Measurements from ENCODE around the gene NFXL1. TPM values are rescaled to one million over a fixed set of nuclear protein-coding genes. Genes with fewer than 3 reads are reported as not detected.
A peak's percentile ranks its signal among the peaks of the same experiment; 100 is the strongest.

NFXL1 gene
- total RNA-seq, 2 experiments from 2014 or later: 9.0 to 9.9 TPM

GRCh38 chr4:47836641-47837093 lies 77.7 kb downstream of the NFXL1 start:
- peak; percentile 39 for TF ChIP-seq CTCF (IDR thresholded peaks at IDR 0.05)
- H3K27ac Mint-ChIP-seq: peak overlapping the region; percentile 51
- ChIA-PET CTCF (interaction anchor here (0.8 to 1.1 kb wide), 5 partner anchors 9 to 288 kb away, joined by 3 to 5 read pairs (median 4); no protein-coding TSS in a partner anchor), POLR2A (interaction anchor here (0.5 to 1.7 kb wide), 2 partner anchors 78 to 263 kb away, joined by 3 to 7 read pairs; partner anchors contain the start of gene NFXL1)
- Histone ChIP-seq H3K36me3 (ENCODE audit: insufficient read depth, low read length) (no peaks in the 10 kb centered on the region), H3K4me3 (ENCODE audit: low read length) (peak overlapping the region; percentile 74), H3K27ac (ENCODE audit: low read depth in 1 of 2, low read length in 2 of 2) (no peak overlapping the region), H3K4me1 (ENCODE audit: insufficient read depth, low read length) (peaks cover 36% of the 10 kb centered on the region), H3K27me3 (ENCODE audit: control insufficient read depth in 1 of 2, insufficient read depth in 2 of 2, low read length in 2 of 2) (no peaks in the 10 kb centered on the region), H3K9me3 (ENCODE audit: control insufficient read depth in 1 of 2, insufficient read depth in 1 of 2, low read length in 2 of 2) (no peaks in the 10 kb centered on the region)
- intact Hi-C loops (cut with DNase I, micrococcal nuclease): loop anchor here in 1 of 2 experiments (5.0 kb wide), 1 partner anchor 139 kb away; no protein-coding TSS in a partner anchor
- no peaks in the 10 kb centered on the region for H3K9me3 Mint-ChIP-seq
- H3K36me3 Mint-ChIP-seq (ENCODE audit: low read depth): no peaks in the 10 kb centered on the region
- peaks cover 9% of the 10 kb centered on the region for H3K27me3 Mint-ChIP-seq
- peaks cover 37% of the 10 kb centered on the region for H3K4me1 Mint-ChIP-seq (ENCODE audit: low read depth)
- DNase-seq (peak; percentile 21 to 68 (median 45)), ATAC-seq (ENCODE audit: poor library complexity) (peak; percentile 68)
- peak overlapping the region; percentile 91 for H3K4me3 Mint-ChIP-seq

- Histone ChIP-seq H3K9me3 (ENCODE audit: control insufficient read depth in 1 of 2, insufficient read depth in 1 of 2, low read length in 2 of 2) (no peaks in the 10 kb centered on the region), H3K4me3 (ENCODE audit: low read length) (no peak overlapping the region), H3K36me3 (ENCODE audit: insufficient read depth, low read length) (no peaks in the 10 kb centered on the region), H3K27me3 (ENCODE audit: control insufficient read depth in 1 of 2, insufficient read depth in 2 of 2, low read length in 2 of 2) (no peaks in the 10 kb centered on the region), H3K4me1 (ENCODE audit: insufficient read depth, low read length) (peaks cover 36% of the 10 kb centered on the region), H3K27ac (ENCODE audit: low read depth in 1 of 2, low read length in 2 of 2) (no peak overlapping the region)
- H3K27me3 Mint-ChIP-seq: peaks cover 11% of the 10 kb centered on the region
- no peak for ATAC-seq (ENCODE audit: poor library complexity)
- peak overlapping the region; percentile 91 for H3K4me3 Mint-ChIP-seq
- H3K27ac Mint-ChIP-seq: no peak overlapping the region
- peaks cover 37% of the 10 kb centered on the region for H3K4me1 Mint-ChIP-seq (ENCODE audit: low read depth)
- H3K9me3 Mint-ChIP-seq: no peaks in the 10 kb centered on the region
- H3K36me3 Mint-ChIP-seq (ENCODE audit: low read depth): no peaks in the 10 kb centered on the region
- no peak for TF ChIP-seq CTCF (IDR thresholded peaks at IDR 0.05)
- no peak for DNase-seq
- ChIA-PET POLR2A (no interaction called here), CTCF (no interaction called here)
- intact Hi-C loops (cut with DNase I, micrococcal nuclease): loop anchor here in 1 of 2 experiments (5.0 kb wide), 1 partner anchor 138 kb away; no protein-coding TSS in a partner anchor
Observed at GRCh38 chr4:47835494-47835893, 78.9 kb downstream of the NFXL1 start.

- Histone ChIP-seq H3K36me3 (ENCODE audit: insufficient read depth, low read length) (no peaks in the 10 kb centered on the region), H3K9me3 (ENCODE audit: control insufficient read depth in 1 of 2, insufficient read depth in 1 of 2, low read length in 2 of 2) (no peaks in the 10 kb centered on the region), H3K4me1 (ENCODE audit: insufficient read depth, low read length) (peaks cover 20% of the 10 kb centered on the region), H3K4me3 (ENCODE audit: low read length) (no peak overlapping the region), H3K27ac (ENCODE audit: low read depth in 1 of 2, low read length in 2 of 2) (no peak overlapping the region), H3K27me3 (ENCODE audit: control insufficient read depth in 1 of 2, insufficient read depth in 2 of 2, low read length in 2 of 2) (no peaks in the 10 kb centered on the region)
- TF ChIP-seq CTCF (IDR thresholded peaks at IDR 0.05): no peak
- Mint-ChIP-seq H3K4me1 (ENCODE audit: low read depth) (peaks cover 27% of the 10 kb centered on the region), H3K4me3 (no peak overlapping the region), H3K36me3 (ENCODE audit: low read depth) (no peaks in the 10 kb centered on the region), H3K27me3 (peaks cover 16% of the 10 kb centered on the region), H3K27ac (no peak overlapping the region), H3K9me3 (no peaks in the 10 kb centered on the region)
- ATAC-seq (ENCODE audit: poor library complexity): no peak
- CTCF ChIA-PET: interaction anchor here (1.6 kb wide), 1 partner anchor 8 kb away, joined by 5 read pairs; no protein-coding TSS in a partner anchor
- POLR2A ChIA-PET: no interaction called here
- no peak for DNase-seq
- intact Hi-C loops (cut with DNase I, micrococcal nuclease): no loop called here
Observed at GRCh38 chr4:47831026-47831679, 83.2 kb downstream of the NFXL1 start.

Data from CD4-positive, alpha-beta T cell (primary cell).